ENCODE results near the gene PDZRN3.

DNA sequence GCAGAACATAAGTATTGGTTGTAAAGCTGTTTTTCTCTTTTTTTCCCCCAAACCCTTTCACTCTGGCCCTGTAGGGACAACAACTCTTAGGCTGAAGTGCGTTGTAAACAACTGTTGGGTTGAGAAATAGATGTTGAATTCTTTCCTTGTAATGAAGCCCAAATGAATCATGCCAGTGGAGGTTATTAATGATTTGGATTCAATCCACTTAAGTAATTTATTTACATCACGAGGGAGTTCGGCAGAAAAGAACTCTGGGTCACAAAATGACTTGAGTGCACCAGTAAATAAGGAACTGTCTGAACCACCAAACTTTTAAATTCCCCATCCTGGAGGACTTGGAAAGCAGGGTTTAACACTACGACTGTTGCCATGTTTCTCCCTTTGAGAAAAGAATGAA is 218.9 kb downstream of the PDZRN3 start:
- no peak for TF ChIP-seq CTCF (IDR thresholded peaks at IDR 0.05; ENCODE audit: poor library complexity)
- TF ChIP-seq EZH2 (IDR thresholded peaks at IDR 0.05; ENCODE audit: borderline replicate concordance) = no peak
